RWPE2 (cell line): ENCODE results near the gene ITPR1.

Experiments
- ATAC-seq: fragments of 200-7000 bp; cut with Tn5 transposase; 3 replicates; pipeline ENCODE4 v1.9.1; 2021; ENCODE audit warnings: low read depth
- DNase-seq: peaks from one replicate; pipeline ENCODE4 v3.0.0-alpha.2; 2020; ENCODE audit warnings: low spot score
- H3K27ac ChIP-seq: fragments of 450-650 bp; 2 replicates; pipeline ENCODE4 v1.5.1; 2017; ENCODE audit warnings: mild to moderate bottlenecking; ENCODE audit not compliant: poor library complexity, severe bottlenecking
- H3K27me3 ChIP-seq: fragments of 250-450 bp; sonication (Bioruptor Pico); 2 replicates; pipeline ENCODE4 v1.5.1; 2021; ENCODE audit warnings: mild to moderate bottlenecking, moderate library complexity; ENCODE audit not compliant: insufficient read depth, poor library complexity, severe bottlenecking
- H3K36me3 ChIP-seq: fragments of 250-450 bp; sonication (Bioruptor Pico); 2 replicates; pipeline ENCODE4 v1.5.1; 2020; ENCODE audit warnings: low read depth, mild to moderate bottlenecking, moderate library complexity
- H3K4me1 ChIP-seq: fragments of 250-450 bp; sonication (Bioruptor Pico); 2 replicates; pipeline ENCODE4 v1.5.1; 2021; ENCODE audit warnings: mild to moderate bottlenecking, moderate library complexity; ENCODE audit not compliant: insufficient read depth, poor library complexity, severe bottlenecking
- H3K4me3 ChIP-seq: fragments of 250-450 bp; sonication (Bioruptor Pico); 2 replicates; pipeline ENCODE4 v1.5.1; 2021; ENCODE audit warnings: mild to moderate bottlenecking, moderate library complexity; ENCODE audit not compliant: severe bottlenecking
- H3K9me3 ChIP-seq: fragments of 250-450 bp; sonication (Bioruptor Pico); 2 replicates; pipeline ENCODE4 v1.5.1; 2021; ENCODE audit warnings: mild to moderate bottlenecking, moderate library complexity; ENCODE audit not compliant: severe bottlenecking
- TF ChIP-seq, protein P1 (sequence below): fragments of 450-650 bp; IDR thresholded peaks from one replicate; pipeline ENCODE4 v1.5.1; 2017; ENCODE audit warnings: mild to moderate bottlenecking, moderate library complexity; ENCODE audit not compliant: poor library complexity, severe bottlenecking

The ITPR1 gene

DNA sequence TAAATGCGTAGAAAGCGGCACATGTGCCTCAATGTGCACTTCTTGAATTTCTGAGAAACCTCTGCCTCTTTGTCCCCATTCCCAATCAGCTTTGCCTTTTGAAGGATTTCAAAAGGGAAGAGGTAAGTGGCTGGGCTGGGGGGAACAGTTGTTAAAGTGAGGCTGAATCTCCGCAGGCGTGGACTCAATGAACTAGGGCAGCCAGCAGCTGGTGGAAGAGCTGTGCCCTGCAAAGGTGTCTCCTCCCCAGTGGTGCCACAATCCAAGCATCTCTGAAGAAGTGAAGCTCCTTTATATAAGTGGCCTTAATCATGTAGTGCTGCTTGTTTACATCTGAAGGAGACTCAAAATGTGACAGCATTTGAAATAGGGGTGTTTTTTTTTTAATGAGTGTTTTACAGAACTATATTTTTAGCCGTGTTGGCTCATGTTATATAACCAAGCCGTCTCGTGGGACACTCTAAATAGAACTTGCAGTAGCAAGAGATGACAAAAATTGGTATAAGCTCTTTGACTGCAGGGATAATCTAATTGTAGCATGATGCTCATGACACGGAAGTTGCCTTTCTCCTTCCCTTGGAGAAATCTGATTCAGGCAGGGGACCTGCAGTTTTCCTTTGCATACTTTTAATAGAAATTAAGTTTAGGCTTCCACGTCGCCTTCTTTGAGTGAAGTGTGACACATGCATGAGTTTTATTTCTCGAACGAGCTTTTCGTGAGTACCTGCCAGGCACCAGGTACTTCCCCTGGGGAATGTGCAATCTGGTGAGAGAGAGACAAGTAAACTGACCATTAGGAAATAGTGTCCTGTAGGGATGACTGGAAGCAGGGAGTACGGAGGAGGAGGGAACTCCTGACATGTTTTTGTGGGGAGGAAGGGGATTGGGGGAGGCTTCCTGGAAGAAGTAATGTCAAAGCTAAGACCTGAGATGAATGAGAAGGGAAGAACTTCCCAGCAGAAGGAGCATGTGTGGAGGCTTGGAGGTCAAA is 306.4 kb downstream of the ITPR1 start:
- H3K36me3 ChIP-seq, result no peaks in the 10 kb centered on the region
- H3K4me1 ChIP-seq, result no peaks in the 10 kb centered on the region
- peaks cover 2% of the 10 kb centered on the region for H3K9me3 ChIP-seq
- TF ChIP-seq, protein P1, sequence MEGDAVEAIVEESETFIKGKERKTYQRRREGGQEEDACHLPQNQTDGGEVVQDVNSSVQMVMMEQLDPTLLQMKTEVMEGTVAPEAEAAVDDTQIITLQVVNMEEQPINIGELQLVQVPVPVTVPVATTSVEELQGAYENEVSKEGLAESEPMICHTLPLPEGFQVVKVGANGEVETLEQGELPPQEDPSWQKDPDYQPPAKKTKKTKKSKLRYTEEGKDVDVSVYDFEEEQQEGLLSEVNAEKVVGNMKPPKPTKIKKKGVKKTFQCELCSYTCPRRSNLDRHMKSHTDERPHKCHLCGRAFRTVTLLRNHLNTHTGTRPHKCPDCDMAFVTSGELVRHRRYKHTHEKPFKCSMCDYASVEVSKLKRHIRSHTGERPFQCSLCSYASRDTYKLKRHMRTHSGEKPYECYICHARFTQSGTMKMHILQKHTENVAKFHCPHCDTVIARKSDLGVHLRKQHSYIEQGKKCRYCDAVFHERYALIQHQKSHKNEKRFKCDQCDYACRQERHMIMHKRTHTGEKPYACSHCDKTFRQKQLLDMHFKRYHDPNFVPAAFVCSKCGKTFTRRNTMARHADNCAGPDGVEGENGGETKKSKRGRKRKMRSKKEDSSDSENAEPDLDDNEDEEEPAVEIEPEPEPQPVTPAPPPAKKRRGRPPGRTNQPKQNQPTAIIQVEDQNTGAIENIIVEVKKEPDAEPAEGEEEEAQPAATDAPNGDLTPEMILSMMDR, result no peak
- H3K27ac ChIP-seq, result no peak overlapping the region
- H3K27me3 ChIP-seq, result no peaks in the 10 kb centered on the region
- ATAC-seq, result no peak
- H3K4me3 ChIP-seq, result no peak overlapping the region
- no peak for DNase-seq

GRCh38 chr3:4800595-4800994 is 307.4 kb downstream of the ITPR1 start:
- ATAC-seq (no peak), DNase-seq (no peak)
- TF ChIP-seq, protein P1, result no peak
- Histone ChIP-seq H3K9me3 (peaks cover 2% of the 10 kb centered on the region), H3K27ac (no peak overlapping the region), H3K27me3 (no peaks in the 10 kb centered on the region), H3K36me3 (no peaks in the 10 kb centered on the region), H3K4me3 (no peak overlapping the region), H3K4me1 (no peaks in the 10 kb centered on the region)

DNA sequence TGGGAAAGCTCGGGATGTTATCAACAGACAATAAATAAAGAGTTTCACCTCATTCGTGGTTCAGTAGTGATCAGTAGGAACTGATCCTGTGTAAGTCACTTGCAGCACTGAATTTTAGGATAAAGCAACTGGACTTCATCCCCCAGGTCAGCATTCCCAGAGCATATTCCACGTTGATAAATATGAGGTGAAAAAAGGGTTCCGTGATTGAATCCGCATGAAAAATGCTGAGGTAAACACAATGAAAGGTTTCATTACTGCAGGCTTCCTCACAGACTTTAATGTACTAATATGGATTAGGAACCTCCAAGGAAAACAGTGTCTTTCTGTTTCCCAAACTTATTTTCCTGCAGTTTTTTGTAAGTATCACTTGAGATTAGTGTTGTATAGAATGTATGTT is 308.7 kb downstream of the ITPR1 start:
- Histone ChIP-seq H3K27ac (no peak overlapping the region), H3K9me3 (peaks cover 2% of the 10 kb centered on the region), H3K4me1 (no peaks in the 10 kb centered on the region), H3K36me3 (no peaks in the 10 kb centered on the region), H3K4me3 (no peak overlapping the region), H3K27me3 (no peaks in the 10 kb centered on the region)
- TF ChIP-seq, protein P1, result no peak
- ATAC-seq, result no peak
- DNase-seq, result no peak

DNA sequence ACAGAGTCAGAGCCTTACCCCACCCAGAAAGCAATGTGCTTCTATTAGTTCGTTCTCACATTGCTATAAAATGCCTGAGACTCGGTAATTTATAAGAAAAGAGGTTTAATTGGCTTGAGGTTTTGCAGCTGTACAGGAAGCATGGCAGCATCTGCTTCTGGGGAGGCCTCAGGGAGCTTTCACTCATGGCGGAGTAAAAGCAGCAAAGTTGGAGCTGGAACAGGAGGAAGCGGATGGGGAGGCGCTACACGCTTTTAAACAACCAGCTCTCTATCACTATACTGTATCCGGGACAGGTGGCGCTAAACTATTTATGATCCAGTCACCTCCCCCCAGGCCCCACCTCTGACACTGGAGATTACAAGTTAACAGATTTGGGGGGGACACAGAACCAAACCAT is 309.8 kb downstream of the ITPR1 start:
- no peak overlapping the region for H3K4me3 ChIP-seq
- no peaks in the 10 kb centered on the region for H3K27me3 ChIP-seq
- no peak overlapping the region for H3K27ac ChIP-seq
- no peaks in the 10 kb centered on the region for H3K4me1 ChIP-seq
- ATAC-seq (no peak), DNase-seq (no peak)
- no peaks in the 10 kb centered on the region for H3K36me3 ChIP-seq
- no peaks in the 10 kb centered on the region for H3K9me3 ChIP-seq
- TF ChIP-seq, protein P1, result no peak
